ENCODE data around the gene SLC4A1AP. TPM values are rescaled to one million over a fixed set of nuclear protein-coding genes. Genes with fewer than 3 reads are reported as not detected.

Gene SLC4A1AP
- total and polyA plus RNA-seq, 2 of the 13 experiments (the other 11 are each of a cell fraction or from before 2014, with no cell fraction given) = 15.3 to 44.6 TPM

- Histone ChIP-seq H3K27ac (ENCODE audit: extremely low read length, insufficient read depth, low read length) (peak overlapping the region; percentile 87), H2AFZ (ENCODE audit: low read length) (peak overlapping the region; percentile 17), H3K36me3 (replicated peaks in 1 of 2; ENCODE audit: control insufficient read depth in 1 of 2, insufficient read depth in 2 of 2, low read length in 2 of 2) (no peaks in the 10 kb centered on the region), H3K9ac (ENCODE audit: insufficient read depth, low read depth, low read length) (peak overlapping the region; percentile 80), H3K4me1 (ENCODE audit: insufficient read depth, low read length) (peaks cover 43% of the 10 kb centered on the region), H3K27me3 (ENCODE audit: control insufficient read depth in 1 of 2, insufficient read depth in 2 of 2, low read length in 2 of 2) (no peaks in the 10 kb centered on the region), H4K20me1 (ENCODE audit: insufficient read depth, low read length) (no peaks in the 10 kb centered on the region), H3K79me2 (ENCODE audit: insufficient read depth, low read length) (no peaks in the 10 kb centered on the region), H3K9me3 (ENCODE audit: low read length) (no peaks in the 10 kb centered on the region), H3K4me3 (replicated peaks in 1 of 3; ENCODE audit: insufficient read depth in 1 of 3, low read depth in 2 of 3, low read length in 3 of 3) (peak overlapping the region; percentile 50 to 73 (median 52)), H3K4me2 (ENCODE audit: low read depth, low read length) (peak overlapping the region; percentile 94)
- ChIA-PET POLR2A (interaction anchor here (0.9 to 4.7 kb wide), 13 partner anchors 8 to 658 kb away, joined by 3 to 150 read pairs (median 5); partner anchors contain the start of genes MRPL33, SLC4A1AP and SUPT7L), CTCF (ENCODE audit: low intra/inter-chr PET ratio, low total read pairs) (no interaction called here)
- FAIRE-seq = peak; percentile 86
- peak; percentile 85 for DNase-seq (ENCODE audit: low spot score)
- in situ Hi-C loops (cut with HindIII; ENCODE audit: extremely low pct_ligation_motif_present, low pct_unique_long_range_greater_than_20kb) = no loop called here
- ATAC-seq = peak; percentile 97
- intact Hi-C loops (cut with micrococcal nuclease; ENCODE audit: unreplicated experiment) = loop anchor here (1.0 to 2.0 kb wide), 2 partner anchors 14 to 15 kb away; no protein-coding TSS in a partner anchor
- 4% methylated on average over 7 of the region's 7 CpGs for WGBS (ENCODE audit: low lambda C conversion rate)
- TSS peak; percentile 97 for BruUV-seq (replicated peaks)
- TF ChIP-seq ZMYM4 (CRISPR knock-in tag; IDR thresholded peaks at IDR 0.05) = no peak; the same call in none of the 2 replicates
- no peak for TF ChIP-seq EEA1 (CRISPR knock-in tag; IDR thresholded peaks at IDR 0.05; ENCODE audit: borderline replicate concordance)
- 0 out of 2 replicates have a peak, but pooled peaks have one; percentile 9 for TF ChIP-seq NFYB (CRISPR knock-in tag; IDR thresholded peaks at IDR 0.05)
- no peak for TF ChIP-seq TARDBP (CRISPR knock-in tag; IDR thresholded peaks at IDR 0.05)
- peak; percentile 59; the same call in 1 of the 2 replicates for TF ChIP-seq SAP130 (CRISPR knock-in tag; IDR thresholded peaks at IDR 0.05; ENCODE audit: low read depth)
- TF ChIP-seq CREB1 (IDR thresholded peaks at IDR 0.05) = no peak
- peak; percentile 69 for TF ChIP-seq CREB1 (CRISPR knock-in tag; IDR thresholded peaks at IDR 0.05)
- peak; percentile 21; the same call in 1 of the 2 replicates for TF ChIP-seq ZNF296 (CRISPR knock-in tag; conservative IDR thresholded peaks at IDR 0.05)
- no peak for TF ChIP-seq RFX3 (CRISPR knock-in tag; IDR thresholded peaks at IDR 0.05)
- no peak; a peak in 1 of 4 replicates for TF ChIP-seq REST (IDR thresholded peaks at IDR 0.05; ENCODE audit: borderline replicate concordance in 1 of 2, low read depth in 1 of 2, low read length in 2 of 2)
- TF ChIP-seq SPEN (CRISPR knock-in tag; IDR thresholded peaks at IDR 0.05; ENCODE audit: low read depth) = peak; percentile 54; the same call in 1 of the 2 replicates
- TF ChIP-seq MAZ (IDR thresholded peaks at IDR 0.05; ENCODE audit: borderline replicate concordance, low read depth, low read length) = no peak
- TF ChIP-seq MAZ (CRISPR knock-in tag; IDR thresholded peaks at IDR 0.05; ENCODE audit: low read depth) = peak; percentile 63
- TF ChIP-seq DNMT1 (CRISPR knock-in tag; IDR thresholded peaks at IDR 0.05) = no peak
- no peak for TF ChIP-seq NFE2L1 (CRISPR knock-in tag; IDR thresholded peaks at IDR 0.05; ENCODE audit: borderline replicate concordance)
- TF ChIP-seq E2F5 (CRISPR knock-in tag; conservative IDR thresholded peaks at IDR 0.05) = no peak
- TF ChIP-seq HNF1B (CRISPR knock-in tag; IDR thresholded peaks at IDR 0.05) = no peak; the same call in 1 of the 2 replicates
- no peak for TF ChIP-seq RBM22 (optimal IDR thresholded peaks at IDR 0.05; ENCODE audit: low read length)
- TF ChIP-seq ZNF205 (CRISPR knock-in tag; IDR thresholded peaks at IDR 0.05) = no peak
- no peak for TF ChIP-seq SP5 (CRISPR knock-in tag; IDR thresholded peaks at IDR 0.05; ENCODE audit: borderline replicate concordance, low read depth)
Measured at GRCh38 chr2:27737676-27738348, 74.1 kb downstream of the SLC4A1AP start.

Measured in HepG2 (cell line).